Spleen (tissue), 7 donors: ENCODE measurements around the gene ACSS1.

Experiments used
- POLR2A ChIP-seq, 3 donors: fragments of 450-650 bp; IDR thresholded peaks; one replicate each; pipeline ENCODE4 v1.5.1; 2017; ENCODE audit warnings: antibody characterized with exemption in 3 of 3, mild to moderate bottlenecking in 1 of 3
- TF ChIP-seq, protein P1 (sequence below), 11 experiments: fragments of 200-600 bp in 7 of 11; fragments of 450-650 bp in 4 of 11; sonication (generic) in 4 of 11; IDR thresholded peaks in 8 of 11; conservative IDR thresholded peaks in 3 of 11; 1 replicate in 7 of 11; 2 replicates in 4 of 11; pipeline versions ENCODE4 v1.4.0 to v1.8.0; 2016 to 2021; ENCODE audit warnings: antibody characterized with exemption in 11 of 11, inconsistent platforms in 4 of 11, mild to moderate bottlenecking in 1 of 11
- donor health status: DM: no; HTN: no; CAD: no; lungs with moderate emphysema.
- donor health status: DM: no; HTN: no; CAD: no.
- donor health status: DM: no; HTN: no; CAD: no.

- TF ChIP-seq, protein P1, sequence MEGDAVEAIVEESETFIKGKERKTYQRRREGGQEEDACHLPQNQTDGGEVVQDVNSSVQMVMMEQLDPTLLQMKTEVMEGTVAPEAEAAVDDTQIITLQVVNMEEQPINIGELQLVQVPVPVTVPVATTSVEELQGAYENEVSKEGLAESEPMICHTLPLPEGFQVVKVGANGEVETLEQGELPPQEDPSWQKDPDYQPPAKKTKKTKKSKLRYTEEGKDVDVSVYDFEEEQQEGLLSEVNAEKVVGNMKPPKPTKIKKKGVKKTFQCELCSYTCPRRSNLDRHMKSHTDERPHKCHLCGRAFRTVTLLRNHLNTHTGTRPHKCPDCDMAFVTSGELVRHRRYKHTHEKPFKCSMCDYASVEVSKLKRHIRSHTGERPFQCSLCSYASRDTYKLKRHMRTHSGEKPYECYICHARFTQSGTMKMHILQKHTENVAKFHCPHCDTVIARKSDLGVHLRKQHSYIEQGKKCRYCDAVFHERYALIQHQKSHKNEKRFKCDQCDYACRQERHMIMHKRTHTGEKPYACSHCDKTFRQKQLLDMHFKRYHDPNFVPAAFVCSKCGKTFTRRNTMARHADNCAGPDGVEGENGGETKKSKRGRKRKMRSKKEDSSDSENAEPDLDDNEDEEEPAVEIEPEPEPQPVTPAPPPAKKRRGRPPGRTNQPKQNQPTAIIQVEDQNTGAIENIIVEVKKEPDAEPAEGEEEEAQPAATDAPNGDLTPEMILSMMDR (IDR thresholded peaks at IDR 0.05 in 8 of 11, conservative IDR thresholded peaks at IDR 0.05 in 3 of 11): no peak
- no peak for TF ChIP-seq POLR2A (IDR thresholded peaks at IDR 0.05)
These were observed 39.1 kb downstream of the ACSS1 start for GRCh38 chr20:25018841-25019240.
